GM18868 (cell line): Measurements from ENCODE around the gene TRIM60.
"Not testable (repeated sequence)": the region's sequence is repeated elsewhere in the genome, so short reads cannot be mapped to it uniquely, and the experiment has no call there.

Source experiments
- ATAC-seq: cut with Tn5 transposase; IDR thresholded peaks from one replicate; pipeline ENCODE4 v1.9.1; 2021; ENCODE audit warnings: mild to moderate bottlenecking, moderate library complexity; ENCODE audit not compliant: unreplicated experiment

Gene TRIM60

DNA sequence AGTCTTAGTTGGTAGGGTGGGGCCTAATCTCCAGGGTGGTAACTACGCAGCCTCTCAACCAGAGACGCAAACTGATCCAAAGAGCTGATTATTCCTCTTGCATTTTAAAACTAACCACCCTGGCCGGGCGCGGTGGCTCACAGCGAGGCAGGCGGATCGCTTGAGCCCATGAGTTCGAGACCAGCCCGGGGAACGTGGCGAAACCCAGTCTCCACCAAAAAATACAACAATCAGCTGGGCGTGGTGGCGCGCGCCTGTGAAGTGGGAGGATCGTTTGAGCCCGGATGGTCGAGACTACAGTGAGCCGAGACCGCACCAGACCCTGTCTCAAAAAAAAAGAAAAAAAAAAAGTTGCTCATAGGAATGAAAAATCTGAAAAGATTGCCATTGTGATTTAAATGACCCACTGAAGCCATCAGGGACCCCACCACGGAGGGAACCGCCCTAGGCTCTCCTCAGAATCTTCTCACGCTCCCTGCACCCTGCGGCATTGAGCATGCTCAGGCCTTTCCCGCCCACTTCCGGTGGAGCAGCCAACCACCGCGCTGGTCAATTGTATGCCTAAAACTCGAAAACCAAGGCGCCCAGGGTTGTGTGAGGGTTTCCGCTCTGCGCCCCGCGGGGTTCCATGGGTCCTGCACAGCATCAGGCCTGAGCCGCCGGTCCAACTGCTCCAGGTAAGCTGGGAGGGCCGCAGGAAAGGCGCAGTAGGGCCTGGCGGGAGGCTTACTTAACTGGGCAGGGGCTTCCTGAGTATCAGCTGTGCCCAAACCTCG is at the start of gene TRIM60:
TSS of gene TRIM60 (plus strand) at position 564 of the 776 bp plus-strand sequence. CDS start 8,074 bp downstream, outside the sequence.
- ATAC-seq, result no peak

- no peak for ATAC-seq
Measured at GRCh38 chr4:164989471-164989870, 42.3 kb upstream of the TRIM60 start.

DNA sequence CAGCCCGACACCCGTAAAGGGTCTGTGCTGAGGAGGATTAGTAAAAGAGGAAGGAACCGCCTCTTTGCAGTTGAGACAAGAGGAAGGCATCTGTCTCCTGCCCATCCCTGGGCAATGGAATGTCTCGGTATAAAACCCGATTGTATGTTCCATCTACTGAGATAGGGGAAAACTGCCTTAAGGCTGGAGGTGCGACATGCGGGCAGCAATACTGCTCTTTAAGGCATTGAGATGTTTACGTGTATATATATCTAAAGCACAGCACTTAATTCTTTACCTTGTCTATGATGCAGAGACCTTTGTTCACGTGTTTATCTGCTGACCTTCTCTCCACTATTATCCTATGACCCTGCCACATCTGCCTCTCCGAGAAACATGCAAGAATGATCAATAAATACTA is 41.0 kb upstream of the TRIM60 start:
- ATAC-seq, result not testable (repeated sequence)

GRCh38 chr4:164996123-164996522 is 35.7 kb upstream of the TRIM60 start:
- ATAC-seq, result not testable (repeated sequence)

DNA sequence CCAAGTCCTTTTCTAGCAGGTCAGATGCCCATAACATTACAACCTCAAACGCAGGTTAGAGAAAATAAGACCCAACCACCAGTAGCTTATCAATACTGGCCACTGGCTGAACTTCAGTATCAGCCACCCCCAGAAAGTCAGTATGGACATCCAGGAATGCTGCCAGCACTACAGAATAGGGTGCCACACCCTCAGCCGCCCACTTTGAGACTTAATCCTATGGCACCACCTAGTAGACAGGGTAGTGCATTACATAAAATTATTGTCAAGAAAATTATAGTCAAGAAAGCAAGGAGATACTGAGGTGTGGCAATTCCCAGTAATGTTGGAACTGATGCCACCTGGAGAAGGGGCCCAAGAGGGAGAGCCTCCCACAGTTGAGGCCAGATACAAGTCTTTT is 34.5 kb upstream of the TRIM60 start:
- no peak for ATAC-seq

DNA sequence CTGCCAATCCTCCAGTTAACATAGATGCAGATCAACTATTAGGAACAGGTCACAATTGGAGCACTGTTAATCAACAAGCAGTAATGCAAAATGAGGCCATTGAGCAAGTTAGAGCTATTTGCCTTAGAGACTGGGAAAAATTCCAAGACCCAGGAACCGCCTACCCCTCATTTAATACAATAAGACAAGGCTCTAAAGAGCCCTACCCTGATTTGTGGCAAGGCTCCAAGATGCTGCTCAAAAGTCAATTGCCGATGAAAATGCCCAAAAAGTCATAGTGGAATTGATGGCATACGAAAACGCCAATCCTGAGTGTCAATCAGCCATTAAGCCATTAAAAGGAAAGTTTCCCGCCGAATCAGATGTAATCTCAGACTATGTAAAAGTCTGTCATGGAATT is 33.9 kb upstream of the TRIM60 start:
- no peak for ATAC-seq

GRCh38 chr4:164998526-164999080 is 33.2 kb upstream of the TRIM60 start:
- ATAC-seq, result not testable (repeated sequence)

- not testable (repeated sequence) for ATAC-seq
Measured at GRCh38 chr4:165001957-165002356, 29.8 kb upstream of the TRIM60 start.

- ATAC-seq, result no peak
Measured at GRCh38 chr4:165005352-165005925, 26.4 kb upstream of the TRIM60 start.

DNA sequence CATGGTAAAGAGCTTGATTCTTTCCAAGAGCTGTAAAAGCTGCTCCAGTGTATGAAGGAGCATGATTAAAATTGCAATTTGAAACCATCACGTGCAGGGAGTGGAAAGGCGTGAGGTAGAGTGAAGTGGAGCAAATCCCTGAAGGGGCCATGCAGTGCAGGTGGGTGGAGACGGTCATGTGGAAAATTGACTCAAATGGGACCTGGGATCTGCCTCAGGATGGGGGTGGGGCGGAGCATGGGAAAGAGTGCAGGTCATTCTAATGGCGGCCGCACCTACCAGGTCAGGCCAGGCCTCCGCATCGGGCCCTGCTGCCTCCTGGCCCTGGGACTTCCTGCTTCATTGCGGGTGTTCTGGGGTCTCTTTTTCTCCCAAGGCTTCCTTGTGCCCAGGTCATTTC is 25.3 kb upstream of the TRIM60 start:
- no peak for ATAC-seq

- ATAC-seq, result no peak
Measured at GRCh38 chr4:165006886-165007285, 24.9 kb upstream of the TRIM60 start.

- peak; percentile 56 for ATAC-seq
Measured at GRCh38 chr4:165009493-165010227, 22.1 kb upstream of the TRIM60 start.

DNA sequence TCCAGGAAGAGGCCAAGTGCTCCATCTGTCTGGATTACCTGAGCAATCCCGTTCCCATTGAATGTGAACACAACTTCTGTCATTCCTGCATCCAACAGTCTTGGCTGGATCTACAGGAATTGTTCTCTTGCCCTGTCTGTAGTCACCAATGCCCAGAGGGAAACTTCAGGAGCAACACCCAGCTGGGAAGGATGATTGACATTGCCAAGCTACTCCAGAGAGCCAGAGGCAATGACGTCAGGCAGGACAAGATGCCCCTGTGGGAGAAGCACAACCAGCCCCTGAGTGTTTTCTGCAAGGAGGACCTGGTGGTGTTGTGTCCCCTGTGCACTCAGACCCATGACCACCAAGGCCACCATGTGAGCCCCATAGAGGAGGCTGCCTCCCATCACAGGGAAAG is 21.3 kb upstream of the TRIM60 start:
- ATAC-seq, result no peak

DNA sequence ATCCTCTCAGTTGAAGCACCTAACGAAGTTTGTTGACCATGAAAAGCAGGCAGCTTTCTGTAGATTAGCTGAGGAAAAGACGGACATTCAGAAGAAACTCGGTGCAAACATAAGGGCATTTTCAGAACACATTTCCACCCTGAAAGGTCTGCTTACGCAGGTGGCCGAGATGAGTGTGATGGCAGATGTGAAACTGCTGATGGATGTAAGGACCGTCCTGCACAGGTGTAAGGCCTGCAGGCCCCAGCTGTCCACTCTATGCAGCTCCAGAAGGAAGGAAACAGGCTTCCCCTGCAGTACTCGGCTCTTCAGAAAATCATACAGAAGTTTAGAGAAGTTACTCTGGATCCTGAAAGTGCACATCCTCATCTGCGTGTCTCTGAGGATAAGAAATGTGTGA is 20.8 kb upstream of the TRIM60 start:
- no peak for ATAC-seq

- ATAC-seq, result no peak
Measured at GRCh38 chr4:165011403-165011802, 20.4 kb upstream of the TRIM60 start.

DNA sequence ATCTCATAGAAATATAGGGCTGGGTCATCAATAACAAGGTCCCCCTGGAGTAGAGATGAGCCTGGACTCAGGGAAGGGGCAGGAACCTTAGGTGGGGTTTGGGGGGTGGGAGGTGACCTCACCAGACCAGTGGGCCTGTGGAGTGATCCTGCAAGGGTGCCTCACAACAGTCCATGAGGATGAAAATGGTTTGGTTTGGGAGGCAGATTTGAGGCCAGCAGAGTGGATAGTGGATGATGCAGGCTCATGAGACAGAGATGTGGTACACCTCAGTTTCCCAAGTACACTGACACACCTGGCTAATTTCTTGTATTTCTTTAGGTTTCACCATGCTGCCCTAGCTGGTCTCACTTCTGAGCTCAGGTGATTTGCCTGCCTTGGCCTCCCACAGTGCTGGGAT is 18.1 kb upstream of the TRIM60 start:
- ATAC-seq, result no peak

- ATAC-seq, result no peak
Measured at GRCh38 chr4:165016971-165017370, 14.8 kb upstream of the TRIM60 start.

- not testable (repeated sequence) for ATAC-seq
Measured at GRCh38 chr4:165019995-165020394, 11.8 kb upstream of the TRIM60 start.

GRCh38 chr4:165025782-165026181 is 6.0 kb upstream of the TRIM60 start:
- ATAC-seq, result not testable (repeated sequence)

DNA sequence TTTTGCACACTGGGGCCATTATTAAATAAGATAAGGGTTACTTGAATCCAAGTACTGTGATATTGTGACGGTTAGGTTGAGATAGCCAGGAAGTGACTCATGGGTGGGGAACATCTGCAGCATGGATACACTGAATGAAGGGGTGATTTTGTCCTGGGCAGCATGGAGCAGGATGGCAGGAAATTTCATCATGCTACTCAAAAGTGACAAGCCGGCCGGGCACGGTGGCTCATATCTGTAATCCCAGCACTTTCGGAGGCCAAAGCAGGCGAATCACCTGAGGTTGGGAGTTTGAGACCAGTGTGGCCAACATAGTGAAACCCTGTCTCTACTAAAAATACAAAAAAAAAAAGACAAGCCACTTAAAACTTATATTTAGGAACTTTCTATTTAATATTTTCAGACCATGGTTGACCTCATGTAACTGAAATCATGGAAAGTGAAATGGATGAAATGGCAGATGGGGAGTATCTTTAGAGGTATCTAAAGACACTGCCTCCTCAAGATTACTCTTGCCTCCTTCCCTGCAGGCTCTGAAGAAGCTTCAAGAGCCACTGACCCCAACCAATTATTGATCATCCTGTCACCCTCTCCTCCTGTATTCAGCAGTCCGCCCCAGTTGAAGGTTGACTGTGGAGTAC is 3.9 kb upstream of the TRIM60 start:
- ATAC-seq, result no peak

- no peak for ATAC-seq
Measured at GRCh38 chr4:165048170-165048569, 16.4 kb downstream of the TRIM60 start.
